Astrocyte (in vitro differentiated cells and primary cell): ENCODE data around the gene CDHR2.

Source experiments
- CTCF ChIP-seq: IDR thresholded peaks from 2 replicates; pipeline ENCODE4 v1.5.1; 2011; ENCODE audit warnings: low read depth, mild to moderate bottlenecking, inconsistent platforms, low read length, moderate library complexity; ENCODE audit not compliant: insufficient read depth
- EZH2 ChIP-seq: IDR thresholded peaks from 2 replicates; pipeline ENCODE4 v1.6.1; 2012; ENCODE audit warnings: mild to moderate bottlenecking, low read length, inconsistent platforms; ENCODE audit not compliant: insufficient read depth

- TF ChIP-seq EZH2 (no peak), CTCF (no peak)
These were observed 7.0 kb upstream of the CDHR2 start for GRCh38 chr5:176542135-176542595.
